Activated CD8-positive, alpha-beta memory T cell treated with anti-CD3 and anti-CD28 coated beads, Interleukin-2, amount 10 ng/mL, durations not matched to agents 7 days and 5 days (primary cell): ENCODE measurements around the gene IMPDH1. TPM values are rescaled to one million over a fixed set of nuclear protein-coding genes. Genes with fewer than 3 reads are reported as not detected.
A peak's percentile ranks its signal among the peaks of the same experiment; 100 is the strongest.

Source experiments
- ATAC-seq: fragments of 150-1000 bp; cut with Tn5 transposase; one replicate; pipeline ENCODE4 v1.10.0; 2021; ENCODE audit warnings: moderate library complexity
- CTCF ChIA-PET: fragments of 350-600 bp; sonication (Branson Sonifier 250); formaldehyde crosslinking; loops from one replicate; lab custom pipeline; 2021; ENCODE audit warnings: antibody characterized with exemption; lab: Charles Lee
- DNase-seq: peaks from one replicate; pipeline ENCODE4 v3.0.0-alpha.2; 2020
- H3K27ac Mint-ChIP-seq: one replicate; pipeline ENCODE4 v1.8.0; 2021; ENCODE audit warnings: mild to moderate bottlenecking, mixed read lengths
- H3K27me3 Mint-ChIP-seq: one replicate; pipeline ENCODE4 v1.8.0; 2021; ENCODE audit warnings: mixed read lengths
- H3K36me3 Mint-ChIP-seq: one replicate; pipeline ENCODE4 v1.8.0; 2021; ENCODE audit warnings: mild to moderate bottlenecking, mixed read lengths
- H3K4me1 Mint-ChIP-seq: one replicate; pipeline ENCODE4 v1.8.0; 2021; ENCODE audit warnings: mixed read lengths
- H3K4me3 Mint-ChIP-seq: one replicate; pipeline ENCODE4 v1.8.0; 2021; ENCODE audit warnings: mild to moderate bottlenecking, moderate library complexity, mixed read lengths
- H3K9me3 Mint-ChIP-seq: one replicate; pipeline ENCODE4 v1.8.0; 2022; ENCODE audit warnings: low read depth, mixed read lengths
- total RNA-seq, 2 experiments: library from RNA; stranded (reverse); gene quantifications; one replicate each; pipeline ENCODE4 v1.2.3, GENCODE V29; 2021

The IMPDH1 gene
- total RNA-seq, 2 experiments from 2014 or later: 54.1 to 62.8 TPM

DNA sequence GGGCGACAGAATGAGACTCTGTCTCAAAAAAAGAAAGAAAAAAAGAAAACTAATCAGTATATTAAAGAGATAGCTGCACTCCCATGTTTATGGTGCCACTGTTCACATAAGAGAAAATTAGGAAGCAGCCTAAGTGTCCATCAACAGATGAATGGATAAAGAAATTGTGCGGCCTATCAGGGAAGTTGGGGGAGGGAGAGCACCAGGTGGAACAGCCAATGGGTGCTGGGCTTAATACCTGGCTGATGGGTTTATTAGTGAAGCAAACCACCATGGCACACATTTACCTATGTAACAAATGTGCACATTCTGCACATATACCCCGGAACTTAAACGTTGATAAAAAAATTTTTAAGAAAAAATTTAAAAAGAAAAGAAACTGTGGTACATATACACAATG is 39.3 kb downstream of the IMPDH1 start:
- no peak overlapping the region for H3K27ac Mint-ChIP-seq
- DNase-seq (no peak), ATAC-seq (no peak)
- CTCF ChIA-PET: interaction anchor here (3.7 kb wide), 1 partner anchor 11 kb away, joined by 11 read pairs; no protein-coding TSS in a partner anchor
- H3K9me3 Mint-ChIP-seq: no peaks in the 10 kb centered on the region
- H3K4me3 Mint-ChIP-seq: no peak overlapping the region
- peaks cover 41% of the 10 kb centered on the region for H3K27me3 Mint-ChIP-seq
- H3K36me3 Mint-ChIP-seq: no peaks in the 10 kb centered on the region
- no peaks in the 10 kb centered on the region for H3K4me1 Mint-ChIP-seq

DNA sequence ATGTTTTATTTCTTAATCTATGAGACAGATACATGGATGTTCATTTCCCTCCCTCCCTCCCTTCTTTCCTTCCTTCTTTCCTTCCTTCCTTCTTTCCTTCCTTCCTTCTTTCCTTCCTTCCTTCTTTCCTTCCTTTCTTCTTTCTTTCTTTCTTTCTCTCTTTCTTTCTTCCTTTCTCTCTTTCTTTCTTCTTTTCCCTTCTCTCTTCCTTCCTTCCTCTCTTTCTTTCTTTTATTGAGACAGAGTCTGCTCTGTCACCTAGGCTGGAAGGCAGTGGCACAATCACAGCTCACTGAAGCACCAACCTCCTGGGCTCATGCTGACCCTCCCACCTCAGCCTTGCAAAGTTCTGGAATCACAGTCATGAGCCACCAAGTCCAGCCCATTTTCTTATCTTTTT is 42.8 kb downstream of the IMPDH1 start:
- no peak overlapping the region for H3K4me3 Mint-ChIP-seq
- no peaks in the 10 kb centered on the region for H3K9me3 Mint-ChIP-seq
- H3K4me1 Mint-ChIP-seq: peaks cover 8% of the 10 kb centered on the region
- no peak overlapping the region for H3K27ac Mint-ChIP-seq
- ATAC-seq: no peak
- DNase-seq: no peak
- H3K36me3 Mint-ChIP-seq: no peaks in the 10 kb centered on the region
- peaks cover 65% of the 10 kb centered on the region for H3K27me3 Mint-ChIP-seq
- CTCF ChIA-PET: interaction anchor here (1.5 kb wide), 1 partner anchor 20 kb away, joined by 8 read pairs; no protein-coding TSS in a partner anchor

DNA sequence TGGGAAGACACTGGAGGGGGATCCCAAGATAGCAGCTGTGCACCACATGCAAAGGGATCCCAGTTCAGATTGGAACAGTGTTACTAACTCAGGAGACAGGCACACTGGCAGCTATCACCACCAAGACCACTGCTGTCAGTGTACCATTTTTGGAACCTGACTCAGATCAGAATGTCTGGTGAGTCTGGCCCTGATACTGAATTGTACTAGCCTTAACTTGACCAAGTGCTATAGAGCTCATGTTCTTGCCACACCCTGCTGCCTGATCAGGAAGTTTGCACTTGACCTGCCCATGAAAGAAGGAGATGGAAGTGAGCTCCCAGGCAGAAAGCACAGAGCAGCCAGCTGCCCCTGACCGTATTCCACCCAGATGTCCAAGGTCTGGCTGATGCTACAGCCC is 43.5 kb downstream of the IMPDH1 start:
- Mint-ChIP-seq H3K27ac (no peak overlapping the region), H3K4me3 (no peak overlapping the region), H3K4me1 (peaks cover 11% of the 10 kb centered on the region), H3K9me3 (no peaks in the 10 kb centered on the region), H3K36me3 (no peaks in the 10 kb centered on the region), H3K27me3 (peaks cover 66% of the 10 kb centered on the region)
- no peak for ATAC-seq
- CTCF ChIA-PET: interaction anchor here (1.4 kb wide), 1 partner anchor 11 kb away, joined by 3 read pairs; no protein-coding TSS in a partner anchor
- DNase-seq: no peak

DNA sequence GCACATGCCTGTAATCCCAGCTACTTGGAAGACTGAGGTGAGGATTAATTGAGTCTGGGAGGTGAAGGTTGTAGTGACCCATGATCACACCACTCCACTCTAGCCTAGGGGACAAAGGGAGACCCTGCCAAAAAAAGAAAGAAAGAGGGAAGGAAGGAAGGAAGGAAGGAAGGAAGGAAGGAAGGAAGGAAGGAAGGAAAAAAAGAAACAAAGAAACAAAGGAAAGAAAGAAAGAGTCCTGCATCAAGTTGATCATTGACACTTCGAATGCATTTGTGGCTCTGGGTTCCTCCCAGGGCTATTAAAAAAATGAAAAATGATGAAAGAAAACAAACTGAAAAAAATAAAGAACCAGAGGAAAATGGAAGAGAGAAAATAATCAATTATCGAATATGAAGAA is 44.4 kb downstream of the IMPDH1 start:
- Mint-ChIP-seq H3K27ac (no peak overlapping the region), H3K4me3 (no peak overlapping the region), H3K9me3 (no peaks in the 10 kb centered on the region), H3K27me3 (peaks cover 68% of the 10 kb centered on the region), H3K36me3 (no peaks in the 10 kb centered on the region), H3K4me1 (peaks cover 18% of the 10 kb centered on the region)
- ATAC-seq (no peak), DNase-seq (no peak)
- CTCF ChIA-PET: interaction anchor here (1.3 to 1.6 kb wide), 4 partner anchors 11 to 32 kb away, joined by 3 read pairs; partner anchors contain the start of gene RBM28

DNA sequence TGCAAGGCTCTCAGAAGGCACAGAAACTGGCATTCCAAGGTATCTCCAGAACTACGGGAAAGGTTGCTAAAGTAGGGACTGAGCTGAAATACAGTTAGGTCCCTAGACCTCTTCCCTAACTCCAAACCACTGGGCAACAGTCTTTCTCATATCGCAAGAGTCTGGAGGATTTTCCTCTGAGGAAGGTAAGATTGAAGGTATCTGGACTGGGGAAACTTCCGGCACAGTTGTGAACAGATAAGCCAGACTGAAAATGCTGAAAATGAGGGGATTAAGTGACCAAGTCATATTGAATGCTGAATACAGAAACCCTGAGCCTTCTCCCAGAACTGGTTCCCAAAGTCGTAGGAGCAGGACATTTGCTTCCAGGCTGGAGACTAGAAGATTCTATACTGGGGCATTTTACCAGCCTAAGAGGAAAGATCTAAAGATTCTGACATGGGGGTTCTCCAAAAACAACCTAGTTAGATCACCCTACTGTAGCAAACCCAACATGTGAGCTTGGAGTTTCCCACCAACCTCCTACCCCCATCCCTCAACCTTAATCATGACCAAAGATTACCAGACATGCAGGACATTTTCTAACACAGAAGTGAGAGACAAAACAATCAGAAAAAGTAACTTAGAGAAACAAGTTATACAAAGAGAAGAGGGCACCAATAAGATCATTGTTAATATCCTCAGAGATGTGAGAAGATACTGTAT is 45.5 kb downstream of the IMPDH1 start:
- Mint-ChIP-seq H3K9me3 (no peaks in the 10 kb centered on the region), H3K27me3 (peaks cover 76% of the 10 kb centered on the region), H3K4me1 (peaks cover 18% of the 10 kb centered on the region), H3K27ac (no peak overlapping the region), H3K4me3 (no peak overlapping the region), H3K36me3 (no peaks in the 10 kb centered on the region)
- ATAC-seq: no peak
- CTCF ChIA-PET: interaction anchor here (1.3 to 1.6 kb wide), 3 partner anchors 20 to 34 kb away, joined by 3 read pairs; partner anchors contain the start of gene RBM28
- no peak for DNase-seq

DNA sequence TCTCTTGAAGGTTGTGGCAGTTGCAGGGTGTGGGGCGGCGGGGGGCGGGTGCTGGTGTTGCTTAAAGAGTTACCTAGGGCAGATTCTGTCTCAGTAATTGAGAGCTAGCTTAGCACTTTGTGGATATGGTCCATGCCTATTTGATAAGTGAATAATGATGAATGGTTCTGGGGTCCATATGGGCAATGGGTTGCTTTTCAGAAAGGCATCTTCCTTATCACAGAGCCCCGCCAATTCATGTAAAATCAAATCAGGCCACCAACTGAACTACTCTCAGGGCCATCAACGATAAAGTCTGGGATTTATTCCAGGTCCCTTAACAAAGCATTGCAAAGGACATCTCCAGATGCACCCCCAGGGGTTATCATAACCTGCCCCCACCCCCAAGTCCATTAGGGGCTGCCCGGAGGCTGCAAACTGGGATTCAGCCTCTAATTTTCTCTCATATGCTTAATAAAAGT is 46.5 kb downstream of the IMPDH1 start:
- ATAC-seq (no peak), DNase-seq (no peak)
- Mint-ChIP-seq H3K27me3 (peaks cover 84% of the 10 kb centered on the region), H3K4me3 (no peak overlapping the region), H3K27ac (no peak overlapping the region), H3K36me3 (no peaks in the 10 kb centered on the region), H3K4me1 (peaks cover 18% of the 10 kb centered on the region), H3K9me3 (no peaks in the 10 kb centered on the region)
- CTCF ChIA-PET: interaction anchor here (0.9 to 2.6 kb wide), 4 partner anchors 16 to 29 kb away, joined by 3 to 11 read pairs (median 3); no protein-coding TSS in a partner anchor

DNA sequence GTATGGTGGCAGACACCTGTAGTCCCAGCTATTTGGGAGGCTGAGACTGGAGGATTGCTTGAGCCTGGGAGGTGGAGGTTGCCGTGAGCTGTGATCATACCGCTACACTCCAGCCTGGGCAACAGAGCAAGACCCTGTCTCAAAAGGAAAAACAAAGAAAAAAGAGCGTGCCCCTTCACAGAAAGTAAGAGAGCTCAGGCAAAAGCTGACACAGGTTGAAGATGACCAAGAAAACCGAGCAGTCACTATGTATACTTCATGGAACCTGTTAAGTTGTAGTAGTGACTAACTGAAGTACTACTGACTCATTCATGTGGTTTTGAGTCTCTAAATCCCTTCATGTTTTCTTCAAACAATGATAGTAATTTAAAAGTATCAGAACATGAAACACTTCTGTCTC is 47.1 kb downstream of the IMPDH1 start:
- CTCF ChIA-PET: interaction anchor here (0.8 to 2.6 kb wide), 7 partner anchors 15 to 28 kb away, joined by 3 to 11 read pairs (median 3); no protein-coding TSS in a partner anchor
- ATAC-seq: peak; percentile 27
- Mint-ChIP-seq H3K4me3 (no peak overlapping the region), H3K27ac (no peak overlapping the region), H3K9me3 (no peaks in the 10 kb centered on the region), H3K27me3 (peaks cover 89% of the 10 kb centered on the region), H3K36me3 (no peaks in the 10 kb centered on the region), H3K4me1 (peaks cover 18% of the 10 kb centered on the region)
- DNase-seq: no peak

DNA sequence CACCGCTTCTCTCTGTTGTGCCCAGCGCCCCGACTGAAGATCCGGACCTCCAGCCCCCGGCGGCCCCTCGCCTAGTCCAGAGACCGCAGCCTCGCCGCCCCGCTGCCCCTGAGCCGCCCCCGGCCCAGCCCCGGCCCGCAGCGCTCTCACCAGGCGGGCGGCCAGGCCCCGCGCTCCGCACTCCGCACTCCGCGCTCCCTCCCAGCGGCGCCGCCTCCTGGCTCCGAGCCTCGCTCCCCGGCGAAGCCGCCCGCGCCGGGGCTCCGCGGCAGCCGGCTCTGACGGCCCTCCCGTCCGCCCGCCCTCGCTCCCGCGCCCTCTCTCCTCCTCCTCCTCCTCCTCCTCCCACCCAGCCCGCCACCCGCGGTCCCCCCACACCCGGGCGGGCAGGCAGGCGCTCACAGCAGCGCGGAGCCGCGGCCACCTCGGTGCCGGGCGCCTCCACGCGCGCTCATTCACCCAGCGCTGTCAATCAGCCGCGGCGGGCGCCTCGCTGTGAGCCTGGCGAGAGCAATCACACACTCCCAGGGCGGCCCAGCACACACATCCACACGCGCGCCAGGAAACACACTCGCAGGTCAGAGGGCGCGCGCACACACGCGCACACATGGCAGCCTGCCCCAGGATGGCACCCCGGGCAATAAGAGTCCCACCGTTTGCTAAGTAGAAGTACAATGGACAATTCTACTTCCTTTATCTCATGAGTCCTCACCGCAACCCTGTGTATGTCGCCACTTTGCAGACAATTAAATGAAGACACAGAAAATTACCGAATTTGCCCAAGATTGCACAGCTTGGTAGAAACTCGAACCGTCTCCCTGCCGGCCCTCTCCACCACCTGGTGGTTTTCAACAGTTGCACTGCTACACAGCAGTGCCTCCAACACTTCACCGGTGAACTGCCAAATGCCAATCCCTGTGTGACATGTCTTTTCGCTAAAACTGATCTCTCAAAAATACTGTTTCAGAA is 48.1 kb downstream of the IMPDH1 start, which contains the start of gene PRRT4:
Gene PRRT4, minus strand, starts transcription at position 280 of the 969 bp plus-strand sequence.
- DNase-seq: no peak
- H3K4me3 Mint-ChIP-seq: peak within 1 kb of the TSS; percentile 53
- H3K9me3 Mint-ChIP-seq: no peaks in the 10 kb centered on the region
- no peaks in the 10 kb centered on the region for H3K36me3 Mint-ChIP-seq
- ATAC-seq: peak; percentile 79
- H3K4me1 Mint-ChIP-seq: peaks cover 18% of the 10 kb centered on the region
- peaks cover 81% of the 10 kb centered on the region for H3K27me3 Mint-ChIP-seq
- CTCF ChIA-PET: interaction anchor here (0.8 to 2.6 kb wide), 6 partner anchors 14 to 28 kb away, joined by 3 to 11 read pairs (median 3); no protein-coding TSS in a partner anchor
- no peak within 1 kb of the TSS for H3K27ac Mint-ChIP-seq

DNA sequence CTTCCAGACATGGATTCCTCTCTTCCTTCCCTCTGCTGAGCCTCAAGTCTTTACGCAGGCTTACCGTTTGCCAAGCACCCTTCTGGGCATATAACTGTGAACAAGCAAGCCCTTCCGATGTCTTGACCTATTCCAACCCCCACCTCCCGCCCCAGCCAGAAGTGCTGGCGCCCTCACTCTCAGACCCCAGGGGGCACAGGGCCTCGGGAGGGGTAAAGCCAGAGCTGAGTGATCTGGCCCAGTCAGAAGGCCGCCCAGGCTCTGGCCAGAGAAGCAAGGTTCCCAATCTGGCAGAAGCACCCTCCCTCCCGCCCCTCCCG is 49.5 kb downstream of the IMPDH1 start:
- Mint-ChIP-seq H3K9me3 (no peaks in the 10 kb centered on the region), H3K27me3 (peaks cover 68% of the 10 kb centered on the region), H3K4me1 (peaks cover 23% of the 10 kb centered on the region), H3K36me3 (no peaks in the 10 kb centered on the region), H3K4me3 (no peak overlapping the region), H3K27ac (no peak overlapping the region)
- ATAC-seq: no peak
- DNase-seq: no peak
- CTCF ChIA-PET: no interaction called here

DNA sequence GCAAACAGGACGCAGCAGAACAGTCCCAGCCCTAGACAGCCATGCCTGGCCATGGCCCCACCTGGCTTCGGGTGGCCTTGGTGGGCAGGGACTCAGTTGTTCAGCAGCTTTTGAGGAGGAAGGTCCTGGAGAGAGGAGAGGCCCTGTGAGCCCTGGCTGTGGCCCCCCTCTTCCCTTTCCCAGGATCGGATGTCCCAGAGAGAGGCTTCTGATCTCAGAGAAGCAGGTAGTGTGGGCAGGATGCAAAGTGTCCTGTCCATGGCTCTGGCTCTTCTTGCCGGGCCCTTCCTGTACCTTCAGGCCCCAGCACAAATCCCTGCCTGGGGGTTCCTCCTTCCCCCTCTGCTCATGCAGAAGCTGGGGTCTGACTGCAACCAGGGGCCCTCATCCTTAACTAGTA is 49.8 kb downstream of the IMPDH1 start:
- Mint-ChIP-seq H3K27me3 (peaks cover 64% of the 10 kb centered on the region), H3K4me1 (peaks cover 23% of the 10 kb centered on the region), H3K9me3 (no peaks in the 10 kb centered on the region), H3K27ac (no peak overlapping the region), H3K36me3 (no peaks in the 10 kb centered on the region), H3K4me3 (no peak overlapping the region)
- no peak for DNase-seq
- no peak for ATAC-seq
- CTCF ChIA-PET: no interaction called here

DNA sequence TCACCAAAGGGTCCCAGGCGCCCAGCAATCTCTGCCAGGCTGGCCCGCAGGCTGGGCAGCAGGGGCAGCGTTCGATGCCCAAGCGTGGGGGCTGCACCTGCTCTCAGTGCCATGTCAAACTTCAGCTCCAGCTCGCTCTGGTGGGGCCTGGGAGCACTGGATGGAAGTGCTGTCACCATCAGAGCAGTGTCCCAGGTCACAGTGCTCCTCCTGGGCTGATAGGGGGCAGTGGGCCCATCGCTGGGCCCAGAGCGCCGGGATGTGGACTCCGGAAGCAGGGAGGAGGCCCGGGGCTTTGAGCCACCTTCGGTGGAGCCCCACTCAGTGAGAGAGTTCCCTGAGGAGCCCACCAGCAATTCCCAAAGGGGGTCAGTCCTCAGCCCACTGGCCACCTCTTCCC is 50.4 kb downstream of the IMPDH1 start:
- no peak for DNase-seq
- no peak for ATAC-seq
- Mint-ChIP-seq H3K4me1 (peaks cover 23% of the 10 kb centered on the region), H3K27ac (no peak overlapping the region), H3K27me3 (peaks cover 58% of the 10 kb centered on the region), H3K9me3 (no peaks in the 10 kb centered on the region), H3K4me3 (no peak overlapping the region), H3K36me3 (no peaks in the 10 kb centered on the region)
- CTCF ChIA-PET: interaction anchor here (4.5 kb wide), 1 partner anchor 12 kb away, joined by 20 read pairs; no protein-coding TSS in a partner anchor

DNA sequence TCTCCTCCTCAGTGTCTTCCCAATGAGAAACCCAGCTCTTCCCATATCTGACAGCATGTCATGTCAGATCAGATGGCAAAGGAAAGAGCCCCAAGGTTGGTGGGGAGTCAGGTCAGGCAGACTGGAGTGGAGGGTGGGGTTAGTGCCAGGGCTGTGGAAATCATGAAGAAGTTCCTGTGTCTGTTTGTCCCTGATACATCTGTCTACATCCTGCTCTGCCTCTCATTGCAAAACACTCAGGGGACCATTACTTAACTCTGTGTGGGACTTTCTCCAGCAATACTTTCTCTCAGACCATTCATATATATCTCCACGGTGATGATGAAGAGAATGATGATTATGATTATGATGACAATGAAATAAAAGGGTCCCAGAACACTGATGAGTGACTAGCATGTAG is 51.5 kb downstream of the IMPDH1 start:
- DNase-seq (no peak), ATAC-seq (no peak)
- Mint-ChIP-seq H3K27ac (no peak overlapping the region), H3K27me3 (peaks cover 54% of the 10 kb centered on the region), H3K9me3 (no peaks in the 10 kb centered on the region), H3K36me3 (no peaks in the 10 kb centered on the region), H3K4me3 (no peak overlapping the region), H3K4me1 (peaks cover 23% of the 10 kb centered on the region)
- CTCF ChIA-PET: interaction anchor here (1.0 to 4.5 kb wide), 5 partner anchors 11 to 67 kb away, joined by 3 to 20 read pairs (median 12); no protein-coding TSS in a partner anchor

DNA sequence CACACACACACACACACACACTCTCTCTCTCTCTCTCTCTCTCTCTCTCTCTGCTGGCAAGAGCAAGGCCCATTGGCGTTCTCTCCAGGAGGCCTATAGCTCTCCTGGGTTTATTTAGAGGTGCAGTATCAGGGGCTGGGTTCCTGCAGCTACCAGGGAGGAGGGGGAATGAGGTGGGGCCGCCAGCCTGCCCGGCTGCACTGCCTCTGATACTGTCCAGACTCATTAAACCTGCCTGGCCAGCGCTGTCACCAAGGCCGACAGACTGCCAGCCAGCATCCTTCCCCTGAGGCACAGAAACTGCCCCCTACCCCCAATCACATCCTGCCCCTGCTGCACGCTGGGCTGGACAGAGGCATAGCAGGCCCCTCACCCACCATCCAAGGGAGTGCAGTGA is 52.6 kb downstream of the IMPDH1 start:
- H3K4me3 Mint-ChIP-seq: no peak overlapping the region
- no peak overlapping the region for H3K27ac Mint-ChIP-seq
- no peaks in the 10 kb centered on the region for H3K36me3 Mint-ChIP-seq
- peaks cover 53% of the 10 kb centered on the region for H3K27me3 Mint-ChIP-seq
- no peak for ATAC-seq
- CTCF ChIA-PET: interaction anchor here (1.0 to 4.5 kb wide), 4 partner anchors 10 to 68 kb away, joined by 3 to 20 read pairs (median 12); no protein-coding TSS in a partner anchor
- peaks cover 18% of the 10 kb centered on the region for H3K4me1 Mint-ChIP-seq
- no peak for DNase-seq
- no peaks in the 10 kb centered on the region for H3K9me3 Mint-ChIP-seq
